ENCODE measurements around the gene DIO1.

Gene DIO1

GRCh38 chr1:53895421-53895820 lies 1.4 kb downstream of the DIO1 start:
- no peak for DNase-seq

GRCh38 chr1:53896635-53897229 lies 2.7 kb downstream of the DIO1 start:
- DNase-seq, result no peak

GRCh38 chr1:53899206-53899628 lies 5.2 kb downstream of the DIO1 start:
- DNase-seq, result no peak

GRCh38 chr1:53899708-53900107 lies 5.7 kb downstream of the DIO1 start:
- no peak for DNase-seq

GRCh38 chr1:53902235-53903138 lies 8.5 kb downstream of the DIO1 start:
- DNase-seq, result no peak

GRCh38 chr1:53905509-53905908 lies 11.5 kb downstream of the DIO1 start:
- DNase-seq, result no peak

GRCh38 chr1:53906121-53906520 lies 12.1 kb downstream of the DIO1 start:
- DNase-seq, result no peak

GRCh38 chr1:53909946-53910345 lies 16.0 kb downstream of the DIO1 start:
- no peak for DNase-seq

GRCh38 chr1:53911442-53911841 lies 17.5 kb downstream of the DIO1 start:
- no peak for DNase-seq

GRCh38 chr1:53913352-53914033 lies 19.5 kb downstream of the DIO1 start:
- no peak for DNase-seq

GRCh38 chr1:53918343-53918742 lies 24.4 kb downstream of the DIO1 start:
- DNase-seq, result no peak

GRCh38 chr1:53919675-53920066 lies 25.7 kb downstream of the DIO1 start:
- DNase-seq, result no peak

GRCh38 chr1:53927376-53927881 lies 33.4 kb downstream of the DIO1 start:
- DNase-seq, result no peak

GRCh38 chr1:53929246-53929960 lies 35.4 kb downstream of the DIO1 start:
- DNase-seq, result no peak

GRCh38 chr1:53930932-53931331 lies 36.9 kb downstream of the DIO1 start:
- no peak for DNase-seq

GRCh38 chr1:53931523-53931922 lies 37.5 kb downstream of the DIO1 start:
- DNase-seq, result no peak

- DNase-seq, result no peak
Measured at GRCh38 chr1:53934170-53934765, 40.3 kb downstream of the DIO1 start.

- DNase-seq, result no peak
Measured at GRCh38 chr1:53936430-53936829, 42.4 kb downstream of the DIO1 start.

GRCh38 chr1:53938136-53938830 lies 44.3 kb downstream of the DIO1 start:
- no peak for DNase-seq

- no peak for DNase-seq
Measured at GRCh38 chr1:53942127-53942957, 48.4 kb downstream of the DIO1 start.

GRCh38 chr1:53943090-53943489 lies 49.1 kb downstream of the DIO1 start:
- no peak for DNase-seq

All from NK-92 treated with Interleukin-12 subunit alpha and Interleukin-12 subunit beta, amount 100 ng/mL, for 24 hours (cell line).